Stimulated activated CD8-positive, alpha-beta memory T cell treated with anti-CD3 and anti-CD28 coated beads, Interleukin-4, amount 100 ng/mL, for 24 hours (primary cell): ENCODE results near the gene IL12RB2.
A peak's percentile ranks its signal among the peaks of the same experiment; 100 is the strongest.

ENCODE experiments used
- DNase-seq: peaks from one replicate; pipeline ENCODE4 v3.0.0-alpha.2; 2020; ENCODE audit warnings: low read depth

IL12RB2 gene

GRCh38 chr1:67307251-67308060 lies at the start of gene IL12RB2:
Gene IL12RB2, plus strand, starts transcription at chr1:67307873. Its CDS starts 12,496 bp downstream, at chr1:67320369.
- peak; percentile 30 for DNase-seq

DNA sequence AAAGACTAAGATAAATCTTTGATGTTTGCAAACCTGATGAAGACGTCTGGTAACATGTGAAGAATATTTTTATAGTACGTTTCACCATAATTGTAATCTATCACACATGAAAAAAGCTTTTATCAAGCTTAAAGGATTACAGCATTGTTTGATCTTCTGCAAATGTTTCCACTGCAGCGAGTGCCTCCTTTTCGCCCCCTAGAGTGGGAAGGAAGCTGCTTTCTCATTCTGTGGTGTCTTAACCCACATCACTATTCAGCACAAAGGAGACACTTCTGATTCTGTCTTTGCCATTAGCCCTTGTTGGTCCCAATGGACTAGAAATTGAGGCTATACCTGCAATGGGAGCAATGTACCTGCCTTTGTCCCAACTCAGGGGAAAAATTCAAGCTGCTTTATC lies 46.0 kb upstream of the IL12RB2 start:
- DNase-seq: no peak

DNA sequence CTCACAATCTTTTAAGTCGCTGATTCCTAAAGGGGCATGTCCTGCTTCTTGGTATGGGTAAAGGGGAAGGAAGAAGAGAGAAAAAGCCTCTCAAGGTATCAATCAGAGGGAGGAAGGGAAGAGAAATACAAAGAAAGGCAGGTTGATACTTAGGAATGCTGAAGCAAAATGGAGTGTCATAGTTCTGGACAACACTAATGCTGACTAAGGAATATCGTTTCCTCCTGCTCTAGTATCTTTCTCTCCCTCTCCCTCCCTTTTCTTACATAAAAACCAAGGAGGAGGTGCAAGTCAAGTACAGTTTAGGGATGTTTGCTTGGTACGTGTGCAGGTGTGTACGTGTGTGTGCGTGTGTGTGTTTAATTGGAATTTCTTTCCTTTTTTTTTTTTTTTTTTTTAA lies 44.9 kb upstream of the IL12RB2 start:
- DNase-seq: no peak

DNA sequence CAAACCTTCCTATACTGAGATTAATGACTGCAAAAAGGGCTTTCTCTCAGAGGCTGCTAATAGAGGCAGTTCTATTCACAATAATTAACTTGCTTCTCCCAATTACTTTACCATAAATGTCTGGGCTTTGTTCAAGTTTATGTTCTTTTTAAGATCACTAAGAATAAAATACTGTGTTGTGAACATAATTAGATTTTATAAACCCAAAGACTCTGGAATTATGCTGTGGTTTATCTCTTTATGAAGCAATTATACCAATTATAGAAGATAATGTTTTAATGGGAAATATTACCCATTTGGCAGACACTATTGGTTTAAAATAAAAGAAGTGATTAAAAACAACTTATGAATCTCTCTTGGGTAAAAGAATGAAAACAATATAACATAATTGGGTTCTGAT lies 43.5 kb upstream of the IL12RB2 start:
- DNase-seq: no peak

DNA sequence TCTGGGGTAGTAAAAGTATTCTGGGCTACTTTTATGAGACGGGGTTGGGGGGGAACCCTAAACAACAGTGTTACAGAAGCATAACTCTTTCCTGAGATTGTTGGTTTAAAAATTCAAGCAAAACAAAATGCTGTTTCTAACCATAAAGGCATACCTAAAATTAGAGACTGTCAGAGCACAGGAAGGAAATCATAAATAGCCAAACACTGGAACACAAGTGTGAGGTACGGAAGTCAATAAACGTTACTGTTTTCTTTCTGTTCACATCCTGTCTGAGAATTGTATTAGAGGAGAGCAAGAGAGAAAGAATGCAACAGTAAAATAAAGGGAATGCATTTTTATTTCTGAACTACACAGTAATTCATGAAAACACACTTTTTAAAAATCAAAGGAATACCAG lies 42.8 kb upstream of the IL12RB2 start:
- DNase-seq: no peak

- no peak for DNase-seq
These were observed 38.6 kb upstream of the IL12RB2 start for GRCh38 chr1:67269061-67269460.

DNA sequence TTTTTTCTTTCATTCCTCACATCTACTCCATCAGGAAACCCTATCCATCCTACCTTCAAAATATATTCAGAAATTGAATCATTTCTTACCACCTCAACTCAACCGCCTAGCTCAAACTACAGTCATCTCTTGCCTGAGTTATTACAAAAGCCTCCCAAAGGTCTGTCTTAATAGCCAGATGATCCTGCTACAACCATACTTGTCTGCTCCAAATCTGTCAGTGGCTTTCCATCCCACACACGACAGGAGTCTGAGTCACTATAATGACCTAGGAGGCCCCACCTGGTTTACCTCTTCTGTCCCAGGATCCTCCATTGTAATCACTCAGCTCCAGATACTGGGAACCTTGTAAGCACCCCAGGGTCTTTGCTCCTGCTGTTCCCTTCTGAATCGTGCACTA lies 37.1 kb upstream of the IL12RB2 start:
- DNase-seq: no peak

DNA sequence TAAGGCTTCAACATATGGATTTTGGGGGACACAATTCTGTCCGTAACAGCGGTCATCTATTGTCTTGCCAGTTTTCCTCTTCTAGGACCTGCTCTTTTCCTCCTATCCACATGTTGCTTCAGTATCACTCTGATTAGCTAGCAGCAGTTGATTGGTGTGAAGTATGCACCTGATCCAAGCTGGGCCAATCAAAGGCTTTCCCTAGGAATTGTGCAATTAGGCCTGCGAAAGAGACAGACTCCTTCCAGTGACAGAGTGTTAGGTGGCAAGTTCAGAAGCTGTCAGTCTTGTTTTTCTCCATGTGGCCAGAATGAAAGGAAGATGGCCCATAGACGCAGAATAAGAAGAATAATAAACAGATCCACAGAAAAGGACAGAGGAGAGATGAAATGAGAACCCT lies 34.1 kb upstream of the IL12RB2 start:
- DNase-seq: no peak

GRCh38 chr1:67274623-67275325 lies 32.9 kb upstream of the IL12RB2 start:
- no peak for DNase-seq

- no peak for DNase-seq
These were observed 27.0 kb upstream of the IL12RB2 start for GRCh38 chr1:67280696-67281095.

DNA sequence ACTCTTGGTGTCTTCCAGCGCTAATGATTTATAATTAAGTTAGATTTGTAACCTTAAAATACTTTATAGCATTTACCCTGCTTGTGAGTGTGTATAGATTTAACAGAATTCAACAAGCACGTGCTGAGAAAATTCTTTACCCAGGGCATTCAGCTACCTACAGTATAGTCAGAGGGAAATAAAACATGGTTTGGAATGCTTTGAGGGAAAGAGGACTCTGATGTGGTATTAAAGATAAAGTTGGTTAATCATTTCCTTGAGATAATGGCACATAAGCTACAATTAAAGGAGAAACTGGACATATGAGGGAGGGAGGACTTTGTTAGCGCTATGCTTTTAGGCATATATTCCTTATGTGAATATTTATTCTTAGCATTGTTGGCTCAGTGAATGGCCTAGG lies 26.4 kb upstream of the IL12RB2 start:
- DNase-seq: no peak

- DNase-seq: no peak
These were observed 21.7 kb upstream of the IL12RB2 start for GRCh38 chr1:67285780-67286488.

GRCh38 chr1:67290236-67290635 lies 17.4 kb upstream of the IL12RB2 start:
- DNase-seq: no peak

- no peak for DNase-seq
These were observed 12.6 kb upstream of the IL12RB2 start for GRCh38 chr1:67294836-67295617.

DNA sequence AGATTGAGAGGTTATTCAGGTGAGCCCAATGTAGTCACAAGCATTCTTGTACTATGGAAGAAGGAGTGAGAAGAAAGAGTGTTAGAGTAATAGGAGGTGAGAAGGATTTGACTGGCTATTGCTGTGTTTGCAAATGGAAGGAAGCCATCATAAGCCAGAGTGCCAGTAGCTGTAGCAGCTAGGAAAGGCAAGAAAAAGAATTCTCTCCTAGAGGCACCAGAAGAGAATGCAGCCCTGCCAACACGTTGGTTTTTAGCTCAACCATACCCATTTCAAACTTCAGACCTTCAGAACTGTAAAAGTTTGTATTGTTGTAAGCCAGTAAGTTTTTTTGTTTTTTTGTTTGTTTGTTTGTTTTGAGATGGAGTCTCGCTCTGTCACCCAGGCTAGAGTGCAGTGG lies 8.9 kb upstream of the IL12RB2 start:
- no peak for DNase-seq

- DNase-seq: no peak
These were observed 8.4 kb upstream of the IL12RB2 start for GRCh38 chr1:67299296-67299695.

GRCh38 chr1:67300561-67300960 lies 7.1 kb upstream of the IL12RB2 start:
- no peak for DNase-seq

DNA sequence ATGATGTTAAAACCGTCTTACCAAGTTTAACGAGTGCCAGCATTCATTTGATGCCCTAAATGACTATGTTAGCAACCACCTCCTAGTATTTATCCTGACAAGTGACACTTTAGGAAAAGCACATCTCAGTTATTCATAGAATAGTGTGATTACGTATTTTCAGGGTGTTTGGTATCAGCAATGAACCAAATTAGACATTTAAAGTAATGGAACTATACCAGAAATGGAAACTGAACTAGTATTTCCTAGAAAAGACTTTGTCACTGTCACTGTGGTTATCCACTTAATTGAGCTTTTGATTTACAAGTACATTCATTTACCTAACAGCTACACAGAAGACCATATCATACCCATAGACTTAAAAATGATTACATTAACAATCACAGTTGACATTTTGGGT lies 3.6 kb upstream of the IL12RB2 start:
- DNase-seq: no peak

GRCh38 chr1:67306547-67306946 lies 1.1 kb upstream of the IL12RB2 start:
- DNase-seq: no peak

DNA sequence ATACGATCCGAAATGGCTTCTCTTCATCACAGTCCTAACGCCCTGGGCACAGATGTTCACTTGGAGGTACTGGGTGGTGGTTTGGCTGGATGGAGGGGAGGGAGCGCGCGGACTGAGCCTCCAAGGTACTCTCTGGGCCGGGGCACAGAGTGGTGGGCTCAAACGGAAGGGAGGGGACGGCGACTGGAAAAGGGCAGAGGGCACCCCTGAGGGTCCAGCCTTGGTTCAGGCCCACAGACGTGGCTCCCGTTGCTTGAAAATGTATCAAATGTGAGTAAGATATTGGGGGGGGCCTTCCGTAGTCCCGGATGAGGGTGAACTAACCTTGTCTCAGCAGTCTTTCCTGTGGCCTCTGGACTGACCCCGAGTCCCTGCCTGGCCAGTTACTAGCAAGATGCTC lies 463 bp downstream of the IL12RB2 start:
- DNase-seq: no peak

GRCh38 chr1:67312615-67313014 lies 4.9 kb downstream of the IL12RB2 start:
- DNase-seq: no peak
